A549 (cell line): ENCODE results near the gene GRIN2C. TPM values are rescaled to one million over a fixed set of nuclear protein-coding genes. Genes with fewer than 3 reads are reported as not detected.
"Not testable (repeated sequence)": the region's sequence is repeated elsewhere in the genome, so short reads cannot be mapped to it uniquely, and the experiment has no call there.

Experiments used
- ATAC-seq, 2 experiments: fragments of 200-7000 bp in 1 of 2; fragments of >200 bp in 1 of 2; cut with Nextera tagmentation in 1 of 2; cut with Tn5 transposase in 1 of 2; 3 replicates each; pipeline versions ENCODE4 v1.8.0 to v1.9.1; 2018 to 2020; ENCODE audit warnings: mild to moderate bottlenecking in 1 of 2, moderate library complexity in 1 of 2
- CTCF ChIA-PET: fragments of 300-600 bp; sonication (Branson Sonifier 250); formaldehyde crosslinking; extraction: SDS; loops from one replicate; lab custom pipeline; 2021; ENCODE audit warnings: antibody characterized with exemption, inconsistent platforms; lab: Yijun Ruan, JAX
- POLR2A ChIA-PET: fragments of 350-600 bp; formaldehyde crosslinking; extraction: SDS; loops from one replicate; lab custom pipeline; 2021; ENCODE audit warnings: antibody characterized with exemption, inconsistent platforms; lab: Yijun Ruan, JAX
- DNase-seq, 2 experiments: peaks; one replicate each; pipeline versions ENCODE4 v3.0.0 to v3.0.0-alpha.2; 2011 to 2016; ENCODE audit warnings: low read depth in 1 of 2, low spot score in 1 of 2
- FAIRE-seq: peaks from 2 replicates; lab custom pipeline; 2011; peaks lifted over from hg19 to GRCh38; lab: Jason Lieb, UNC
- H3K27ac ChIP-seq, 2 experiments: fragments of >200 bp; sonication (Bioruptor Twin); formaldehyde crosslinking; 3 replicates each; pipeline ENCODE4 v1.5.1; 2016 to 2017
- H3K4me1 ChIP-seq: fragments of >200 bp; sonication (Bioruptor Twin); formaldehyde crosslinking; 3 replicates; pipeline ENCODE4 v1.6.1; 2016
- H3K4me2 ChIP-seq: fragments of >200 bp; sonication (Bioruptor Twin); formaldehyde crosslinking; 3 replicates; pipeline ENCODE4 v1.6.1; 2016
- H3K4me3 ChIP-seq: fragments of >200 bp; sonication (Bioruptor Twin); formaldehyde crosslinking; 3 replicates; pipeline ENCODE4 v1.5.1; 2016
- H3K9me3 ChIP-seq: fragments of >200 bp; sonication (Bioruptor Twin); formaldehyde crosslinking; 3 replicates; pipeline ENCODE4 v1.6.1; 2016
- BCL3 ChIP-seq: fragments of >200 bp; sonication (Bioruptor Twin); formaldehyde crosslinking; IDR thresholded peaks from 3 replicates; pipeline ENCODE4 v1.6.1; 2016
- BHLHE40 ChIP-seq: IDR thresholded peaks from 2 replicates; pipeline ENCODE4 v1.6.1; 2012; ENCODE audit warnings: low read depth, low read length, inconsistent platforms
- CBX2 ChIP-seq: fragments of 200-600 bp; sonication (generic); IDR thresholded peaks from 2 replicates; pipeline ENCODE4 v1.6.1; 2016; ENCODE audit warnings: low read depth, mild to moderate bottlenecking, borderline replicate concordance
- CHD4 ChIP-seq: fragments of 200-600 bp; sonication (generic); IDR thresholded peaks from 2 replicates; pipeline ENCODE4 v1.6.1; 2016; ENCODE audit warnings: antibody characterized with exemption, mild to moderate bottlenecking, borderline replicate concordance
- CTCF ChIP-seq: fragments of >200 bp; sonication (Bioruptor Twin); formaldehyde crosslinking; IDR thresholded peaks from 3 replicates; pipeline ENCODE4 v1.5.1; 2016
- FOSB ChIP-seq: fragments of 250-450 bp; sonication (Bioruptor Pico); IDR thresholded peaks from 2 replicates; pipeline ENCODE4 v1.5.0; 2020; ENCODE audit warnings: mild to moderate bottlenecking, moderate library complexity
- FOSL2 ChIP-seq, 2 experiments: fragments of 450-650 bp in 1 of 2; fragments of >200 bp in 1 of 2; sonication (Bioruptor Twin) in 1 of 2; formaldehyde crosslinking; IDR thresholded peaks; 2 replicates each; pipeline versions ENCODE4 v1.5.0 to v1.6.1; 2016 to 2020; ENCODE audit warnings: mild to moderate bottlenecking in 1 of 2, moderate library complexity in 1 of 2
- HDAC2 ChIP-seq: fragments of 200-600 bp; sonication (generic); IDR thresholded peaks from 2 replicates; pipeline ENCODE4 v1.6.1; 2016
- JUNB ChIP-seq: fragments of >200 bp; sonication (Bioruptor Twin); formaldehyde crosslinking; IDR thresholded peaks from 2 replicates; pipeline ENCODE4 v1.6.1; 2016
- MAFK ChIP-seq: fragments of 450-650 bp; IDR thresholded peaks from 2 replicates; pipeline ENCODE4 v1.6.1; 2014; ENCODE audit not compliant: partially characterized antibody
- NFE2L2 ChIP-seq: fragments of 150-350 bp; conservative IDR thresholded peaks from 2 replicates; pipeline ENCODE4 v1.6.1; 2014; ENCODE audit warnings: low read length
- NPAS2 ChIP-seq: fragments of 250-450 bp; sonication (Bioruptor Pico); IDR thresholded peaks from 2 replicates; pipeline ENCODE4 v1.8.0; 2022; ENCODE audit warnings: mild to moderate bottlenecking, moderate library complexity, borderline replicate concordance
- RAD21 ChIP-seq, 2 experiments: fragments of >200 bp in 1 of 2; sonication (Bioruptor Twin) in 1 of 2; formaldehyde crosslinking in 1 of 2; IDR thresholded peaks in 1 of 2; conservative IDR thresholded peaks in 1 of 2; 2 replicates in 1 of 2; 3 replicates in 1 of 2; pipeline ENCODE4 v1.6.1; 2012 to 2018; ENCODE audit warnings: inconsistent platforms in 1 of 2
- SMC3 ChIP-seq: fragments of >200 bp; sonication (Bioruptor Twin); formaldehyde crosslinking; IDR thresholded peaks from 3 replicates; pipeline ENCODE4 v1.6.1; 2018; ENCODE audit warnings: inconsistent platforms
- TFCP2L1 ChIP-seq: fragments of 250-450 bp; sonication (Bioruptor Pico); IDR thresholded peaks from 2 replicates; pipeline ENCODE4 v1.5.0; 2021; ENCODE audit warnings: mild to moderate bottlenecking
- WGBS: methylation state at CpG from one replicate; pipeline ENCODE4 v1.1.6; 2017; ENCODE audit errors: missing lambda C conversion rate; 5-methylcytosine and 5-hydroxymethylcytosine counted together
- polyA minus RNA-seq: library from RNA; depleted of rRNA, polyadenylated mRNA; stranded (reverse); fragments of >200 nt; gene quantifications from 2 replicates; pipeline ENCODE4 v1.2.3, GENCODE V29; 2011; rRNA and poly(A)+ RNA removed
- polyA plus RNA-seq, 4 experiments: library from polyadenylated mRNA; depleted of rRNA in 3 of 4; stranded (reverse); fragments of >200 nt; fragmentation: RNase III in 1 of 4; extraction: RNeasy Plus Mini Kit Qiagen cat#74134 plus additional on column Dnase treatment in 1 of 4; gene quantifications; 2 replicates in 3 of 4; 3 replicates in 1 of 4; pipeline ENCODE4 v1.2.3, GENCODE V29; 2011 to 2017
- TF ChIP-seq, protein P1 (sequence below): fragments of 200-600 bp; sonication (generic); IDR thresholded peaks from 2 replicates; pipeline ENCODE4 v1.6.1; 2016; ENCODE audit warnings: antibody characterized with exemption, mild to moderate bottlenecking, moderate library complexity
- TF ChIP-seq, protein P2 (sequence below): IDR thresholded peaks from 2 replicates; pipeline ENCODE4 v1.6.1; 2012

GRIN2C gene
- polyA plus RNA-seq (2011; rRNA removed) (0.15 and 0.17 TPM in 2 replicates), polyA plus RNA-seq (2017; fragmentation: RNase III; extraction: RNeasy Plus Mini Kit Qiagen cat#74134 plus additional on column Dnase treatment) (0.28 to 0.77 TPM (median 0.40 TPM) in 3 replicates), polyA minus RNA-seq (0.24 and 0.45 TPM in 2 replicates)
- polyA plus RNA-seq (2012; cell fraction: cytosol; rRNA removed), result 0.16 and 0.21 TPM in 2 replicates
- 2.9 and 3.4 TPM in 2 replicates for polyA plus RNA-seq (2012; cell fraction: nucleus; rRNA removed)

DNA sequence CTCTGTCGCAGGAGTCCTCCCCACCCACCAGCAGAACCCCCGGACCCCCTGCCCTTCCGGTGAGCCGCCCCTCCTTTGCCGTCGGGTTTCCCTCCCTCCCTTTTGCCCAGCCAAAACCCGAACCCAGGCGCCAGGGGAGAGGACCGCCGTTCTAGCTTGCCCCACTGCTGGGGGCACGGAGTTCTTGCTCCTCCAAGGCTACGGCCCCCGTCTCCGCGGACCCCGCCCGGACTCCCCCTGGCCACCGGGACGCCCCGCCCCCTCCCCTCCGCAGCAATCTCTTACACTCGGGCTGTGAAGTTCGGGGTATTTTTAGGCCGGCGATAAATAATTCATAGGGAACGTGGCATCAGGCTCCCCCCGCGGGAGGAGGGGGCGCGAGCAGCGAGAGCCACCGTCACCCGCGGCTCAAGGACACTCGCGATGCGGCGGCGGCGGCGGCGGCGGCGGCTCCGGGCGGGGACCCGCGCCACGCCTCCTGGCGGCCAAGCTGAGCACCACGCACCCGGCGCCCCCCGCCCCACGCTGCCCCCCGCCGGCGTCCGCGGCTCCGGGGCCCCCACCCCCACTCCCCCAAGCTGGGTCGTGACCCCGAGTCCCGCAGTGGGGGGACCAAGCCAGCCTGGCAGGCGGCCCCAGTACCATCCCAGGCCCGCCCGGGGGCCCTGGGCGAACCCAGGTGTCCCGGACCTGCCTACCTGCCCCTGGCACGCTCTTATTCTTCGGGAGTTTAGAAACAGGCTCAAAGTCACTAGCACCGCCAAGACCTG, at the start of gene GRIN2C:
Gene GRIN2C, minus strand, starts transcription at position 427 of the 770 bp plus-strand sequence. CDS start 4,793 bp downstream, outside the sequence.
- H3K4me2 ChIP-seq, result peak within 1 kb of the TSS; percentile 90
- CTCF ChIA-PET, result interaction anchor here (0.8 to 42.4 kb wide), 9 partner anchors 7 to 104 kb away, joined by 3 to 1302 read pairs (median 7); partner anchors contain the start of genes FDXR, GRIN2C and NAT9

DNA sequence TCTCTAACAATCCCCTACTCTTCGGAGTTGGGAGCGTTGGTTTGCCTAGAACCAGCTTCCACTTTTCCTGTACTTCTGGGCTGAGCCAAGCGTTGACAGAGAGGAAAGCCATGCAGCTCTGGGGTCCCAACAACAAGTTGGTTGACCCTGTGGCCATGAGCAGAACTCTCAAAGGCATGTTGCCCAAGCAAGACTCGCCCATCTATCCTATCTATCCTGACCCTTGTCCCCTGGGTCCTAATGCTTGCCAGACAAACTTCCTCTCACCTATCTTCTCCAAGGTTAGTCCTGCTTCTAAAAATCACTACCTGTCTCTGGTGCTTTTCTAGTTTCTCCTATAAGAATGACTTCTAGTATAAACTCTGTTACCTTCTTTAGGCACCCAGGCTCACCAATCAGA, 49.4 kb upstream of the GRIN2C start:
- H3K4me1 ChIP-seq, H3K4me3 ChIP-seq, ATAC-seq, H3K27ac ChIP-seq, FAIRE-seq, POLR2A ChIA-PET, H3K9me3 ChIP-seq, H3K4me2 ChIP-seq, DNase-seq: not testable (repeated sequence)
- WGBS, result 39% methylated on average over 4 of the region's 4 CpGs
- CTCF ChIA-PET, result interaction anchor here (2.1 to 3.2 kb wide), 3 partner anchors 11 to 52 kb away, joined by 6 to 14 read pairs (median 11); partner anchors contain the start of gene OTOP2

More for the DNA sequence above, at the start of gene GRIN2C:
- FAIRE-seq, result no peak
- POLR2A ChIA-PET, result interaction anchor here (0.6 to 2.3 kb wide), 2 partner anchors 13 to 16 kb away, joined by 4 to 9 read pairs; partner anchors contain the start of gene FDXR
- WGBS, result 4% methylated on average over 20 of the region's 72 CpGs
- Histone ChIP-seq H3K4me1 (peaks cover 40% of the 10 kb centered on the region), H3K4me3 (peak within 1 kb of the TSS; percentile 39), H3K9me3 (peaks cover 5% of the 10 kb centered on the region; the same call in 2 of the 3 replicates), H3K27ac (peak within 1 kb of the TSS in 1 of 2 experiments; percentile 24; a peak in 2 of 6 replicates)
- no peak for DNase-seq
- ATAC-seq, result peak in 1 of 2 experiments; percentile 18; a peak in 3 of 6 replicates
- TF ChIP-seq CTCF (peak; percentile 82), RAD21 (conservative IDR thresholded peaks at IDR 0.05 in 1 of 2, IDR thresholded peaks at IDR 0.05 in 1 of 2) (peak in 1 of 2 experiments; percentile 45; a peak in 3 of 5 replicates), NFE2L2 (no peak), SMC3 (peak; percentile 82)
- TF ChIP-seq, protein P1, sequence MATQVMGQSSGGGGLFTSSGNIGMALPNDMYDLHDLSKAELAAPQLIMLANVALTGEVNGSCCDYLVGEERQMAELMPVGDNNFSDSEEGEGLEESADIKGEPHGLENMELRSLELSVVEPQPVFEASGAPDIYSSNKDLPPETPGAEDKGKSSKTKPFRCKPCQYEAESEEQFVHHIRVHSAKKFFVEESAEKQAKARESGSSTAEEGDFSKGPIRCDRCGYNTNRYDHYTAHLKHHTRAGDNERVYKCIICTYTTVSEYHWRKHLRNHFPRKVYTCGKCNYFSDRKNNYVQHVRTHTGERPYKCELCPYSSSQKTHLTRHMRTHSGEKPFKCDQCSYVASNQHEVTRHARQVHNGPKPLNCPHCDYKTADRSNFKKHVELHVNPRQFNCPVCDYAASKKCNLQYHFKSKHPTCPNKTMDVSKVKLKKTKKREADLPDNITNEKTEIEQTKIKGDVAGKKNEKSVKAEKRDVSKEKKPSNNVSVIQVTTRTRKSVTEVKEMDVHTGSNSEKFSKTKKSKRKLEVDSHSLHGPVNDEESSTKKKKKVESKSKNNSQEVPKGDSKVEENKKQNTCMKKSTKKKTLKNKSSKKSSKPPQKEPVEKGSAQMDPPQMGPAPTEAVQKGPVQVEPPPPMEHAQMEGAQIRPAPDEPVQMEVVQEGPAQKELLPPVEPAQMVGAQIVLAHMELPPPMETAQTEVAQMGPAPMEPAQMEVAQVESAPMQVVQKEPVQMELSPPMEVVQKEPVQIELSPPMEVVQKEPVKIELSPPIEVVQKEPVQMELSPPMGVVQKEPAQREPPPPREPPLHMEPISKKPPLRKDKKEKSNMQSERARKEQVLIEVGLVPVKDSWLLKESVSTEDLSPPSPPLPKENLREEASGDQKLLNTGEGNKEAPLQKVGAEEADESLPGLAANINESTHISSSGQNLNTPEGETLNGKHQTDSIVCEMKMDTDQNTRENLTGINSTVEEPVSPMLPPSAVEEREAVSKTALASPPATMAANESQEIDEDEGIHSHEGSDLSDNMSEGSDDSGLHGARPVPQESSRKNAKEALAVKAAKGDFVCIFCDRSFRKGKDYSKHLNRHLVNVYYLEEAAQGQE, result no peak

GRCh38 chr17:74907012-74907411, 47.3 kb upstream of the GRIN2C start:
- no peak for TF ChIP-seq JUNB
- TF ChIP-seq SMC3, result no peak
- TF ChIP-seq CBX2, result no peak
- TF ChIP-seq MAFK, result no peak
- TF ChIP-seq FOSL2 (IDR thresholded peaks at IDR 0.05), result no peak
- no peak for TF ChIP-seq FOSL2 (CRISPR knock-in tag; IDR thresholded peaks at IDR 0.05)
- TF ChIP-seq BHLHE40, result no peak
- no peak for TF ChIP-seq TFCP2L1
- no peak for TF ChIP-seq NPAS2
- TF ChIP-seq CHD4, result no peak
- TF ChIP-seq BCL3, result no peak
- TF ChIP-seq FOSB (CRISPR knock-in tag), result no peak
- TF ChIP-seq, protein P2, sequence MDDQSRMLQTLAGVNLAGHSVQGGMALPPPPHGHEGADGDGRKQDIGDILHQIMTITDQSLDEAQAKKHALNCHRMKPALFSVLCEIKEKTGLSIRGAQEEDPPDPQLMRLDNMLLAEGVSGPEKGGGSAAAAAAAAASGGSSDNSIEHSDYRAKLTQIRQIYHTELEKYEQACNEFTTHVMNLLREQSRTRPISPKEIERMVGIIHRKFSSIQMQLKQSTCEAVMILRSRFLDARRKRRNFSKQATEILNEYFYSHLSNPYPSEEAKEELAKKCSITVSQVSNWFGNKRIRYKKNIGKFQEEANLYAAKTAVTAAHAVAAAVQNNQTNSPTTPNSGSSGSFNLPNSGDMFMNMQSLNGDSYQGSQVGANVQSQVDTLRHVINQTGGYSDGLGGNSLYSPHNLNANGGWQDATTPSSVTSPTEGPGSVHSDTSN, result no peak
- TF ChIP-seq HDAC2, result no peak
- no peak overlapping the region for H3K4me2 ChIP-seq
- no peak overlapping the region for H3K27ac ChIP-seq
- CTCF ChIA-PET, result interaction anchor here (1.2 to 5.8 kb wide), 8 partner anchors 13 to 54 kb away, joined by 3 to 44 read pairs (median 7); partner anchors contain the start of genes FADS6, OTOP2 and USH1G
- no peak overlapping the region for H3K4me3 ChIP-seq
- H3K9me3 ChIP-seq, result no peaks in the 10 kb centered on the region
- POLR2A ChIA-PET, result no interaction called here
- H3K4me1 ChIP-seq, result no peaks in the 10 kb centered on the region
- FAIRE-seq, result no peak
- no peak for DNase-seq
- 90% methylated on average over 34 of the region's 34 CpGs for WGBS
- no peak for ATAC-seq
